Measurements from ENCODE around the gene SPECC1L. TPM values are rescaled to one million over a fixed set of nuclear protein-coding genes. Genes with fewer than 3 reads are reported as not detected.

SPECC1L gene
- total RNA-seq, 1 donor from 2014 or later, result 35.9 TPM

GRCh38 chr22:24421428-24421931 is 150.8 kb downstream of the SPECC1L start:
- H3K4me1 Mint-ChIP-seq (ENCODE audit: low read depth), result peaks cover 18% of the 10 kb centered on the region
- DNase-seq (ENCODE audit: low spot score), result no peak
- peak overlapping the region; percentile 21 for H3K4me3 Mint-ChIP-seq (ENCODE audit: low read depth)
- intact Hi-C loops (cut with micrococcal nuclease), result loop anchor here (5.0 kb wide), 1 partner anchor 94 kb away; no protein-coding TSS in a partner anchor
- H3K36me3 Mint-ChIP-seq (ENCODE audit: low read depth), result no peaks in the 10 kb centered on the region
- H3K9me3 Mint-ChIP-seq, result no peaks in the 10 kb centered on the region
- H3K27me3 Mint-ChIP-seq (ENCODE audit: low read depth), result peaks cover 9% of the 10 kb centered on the region
- H3K27ac Mint-ChIP-seq, result no peak overlapping the region

GRCh38 chr22:24422102-24422665 is 151.6 kb downstream of the SPECC1L start:
- Mint-ChIP-seq H3K4me1 (ENCODE audit: low read depth) (peaks cover 25% of the 10 kb centered on the region), H3K9me3 (no peaks in the 10 kb centered on the region), H3K27me3 (ENCODE audit: low read depth) (peaks cover 9% of the 10 kb centered on the region), H3K4me3 (ENCODE audit: low read depth) (peak overlapping the region; percentile 68), H3K36me3 (ENCODE audit: low read depth) (no peaks in the 10 kb centered on the region), H3K27ac (peak overlapping the region; percentile 67)
- intact Hi-C loops (cut with micrococcal nuclease), result loop anchor here (5.0 kb wide), 1 partner anchor 95 kb away; no protein-coding TSS in a partner anchor
- DNase-seq (ENCODE audit: low spot score), result no peak

GRCh38 chr22:24423519-24424000 is 152.9 kb downstream of the SPECC1L start:
- Mint-ChIP-seq H3K9me3 (no peaks in the 10 kb centered on the region), H3K27me3 (ENCODE audit: low read depth) (peaks cover 9% of the 10 kb centered on the region), H3K4me1 (ENCODE audit: low read depth) (peaks cover 33% of the 10 kb centered on the region), H3K27ac (no peak overlapping the region), H3K4me3 (ENCODE audit: low read depth) (peak overlapping the region; percentile 70), H3K36me3 (ENCODE audit: low read depth) (peaks cover 4% of the 10 kb centered on the region)
- intact Hi-C loops (cut with micrococcal nuclease), result loop anchor here (5.0 kb wide), 1 partner anchor 96 kb away; no protein-coding TSS in a partner anchor
- DNase-seq (ENCODE audit: low spot score), result peak; percentile 50

GRCh38 chr22:24424001-24424900 is 153.6 kb downstream of the SPECC1L start:
- Mint-ChIP-seq H3K36me3 (ENCODE audit: low read depth) (peaks cover 5% of the 10 kb centered on the region), H3K27me3 (ENCODE audit: low read depth) (peaks cover 9% of the 10 kb centered on the region), H3K4me1 (ENCODE audit: low read depth) (peaks cover 40% of the 10 kb centered on the region), H3K27ac (no peak overlapping the region), H3K9me3 (no peaks in the 10 kb centered on the region), H3K4me3 (ENCODE audit: low read depth) (peak overlapping the region; percentile 77)
- intact Hi-C loops (cut with micrococcal nuclease), result loop anchor here (5.0 kb wide), 1 partner anchor 97 kb away; no protein-coding TSS in a partner anchor
- DNase-seq (ENCODE audit: low spot score), result no peak

- Mint-ChIP-seq H3K4me1 (ENCODE audit: low read depth) (peaks cover 45% of the 10 kb centered on the region), H3K27me3 (ENCODE audit: low read depth) (peaks cover 9% of the 10 kb centered on the region), H3K9me3 (no peaks in the 10 kb centered on the region), H3K27ac (peak overlapping the region; percentile 38), H3K4me3 (ENCODE audit: low read depth) (peak overlapping the region; percentile 77), H3K36me3 (ENCODE audit: low read depth) (peaks cover 5% of the 10 kb centered on the region)
- DNase-seq (ENCODE audit: low spot score), result no peak
- intact Hi-C loops (cut with micrococcal nuclease), result loop anchor here (5.0 kb wide), 2 partner anchors 77 to 98 kb away; no protein-coding TSS in a partner anchor
Observed at GRCh38 chr22:24424901-24425775, 154.5 kb downstream of the SPECC1L start.

GRCh38 chr22:24426436-24426835 is 155.8 kb downstream of the SPECC1L start:
- H3K27me3 Mint-ChIP-seq (ENCODE audit: low read depth), result peaks cover 9% of the 10 kb centered on the region
- DNase-seq (ENCODE audit: low spot score), result no peak
- H3K9me3 Mint-ChIP-seq, result no peaks in the 10 kb centered on the region
- H3K4me1 Mint-ChIP-seq (ENCODE audit: low read depth), result peaks cover 46% of the 10 kb centered on the region
- H3K4me3 Mint-ChIP-seq (ENCODE audit: low read depth), result peak overlapping the region; percentile 69
- H3K36me3 Mint-ChIP-seq (ENCODE audit: low read depth), result peaks cover 9% of the 10 kb centered on the region
- peak overlapping the region; percentile 28 for H3K27ac Mint-ChIP-seq
- intact Hi-C loops (cut with micrococcal nuclease), result loop anchor here (5.0 kb wide), 1 partner anchor 76 kb away; no protein-coding TSS in a partner anchor

- peak overlapping the region; percentile 82 for H3K4me3 Mint-ChIP-seq (ENCODE audit: low read depth)
- H3K27me3 Mint-ChIP-seq (ENCODE audit: low read depth), result peaks cover 9% of the 10 kb centered on the region
- H3K4me1 Mint-ChIP-seq (ENCODE audit: low read depth), result peaks cover 51% of the 10 kb centered on the region
- H3K9me3 Mint-ChIP-seq, result no peaks in the 10 kb centered on the region
- peak overlapping the region; percentile 87 for H3K27ac Mint-ChIP-seq
- peaks cover 10% of the 10 kb centered on the region for H3K36me3 Mint-ChIP-seq (ENCODE audit: low read depth)
- DNase-seq (ENCODE audit: low spot score), result no peak
- intact Hi-C loops (cut with micrococcal nuclease), result loop anchor here (5.0 kb wide), 1 partner anchor 75 kb away; no protein-coding TSS in a partner anchor
Observed at GRCh38 chr22:24426851-24427499, 156.3 kb downstream of the SPECC1L start.

GRCh38 chr22:24427500-24428164 is 157.0 kb downstream of the SPECC1L start, which contains the start of gene ADORA2A:
Gene ADORA2A, plus strand, starts transcription at chr22:24427599. Its CDS starts 5,806 bp downstream, at chr22:24433405.
- intact Hi-C loops (cut with micrococcal nuclease), result loop anchor here (2.0 to 5.0 kb wide), 2 partner anchors 75 to 97 kb away; no protein-coding TSS in a partner anchor
- peak within 1 kb of the TSS; percentile 82 for H3K4me3 Mint-ChIP-seq (ENCODE audit: low read depth)
- peaks cover 6% of the 10 kb centered on the region for H3K27me3 Mint-ChIP-seq (ENCODE audit: low read depth)
- no peaks in the 10 kb centered on the region for H3K9me3 Mint-ChIP-seq
- H3K27ac Mint-ChIP-seq, result peak within 1 kb of the TSS; percentile 87
- peaks cover 55% of the 10 kb centered on the region for H3K4me1 Mint-ChIP-seq (ENCODE audit: low read depth)
- peak; percentile 72 for DNase-seq (ENCODE audit: low spot score)
- peaks cover 10% of the 10 kb centered on the region for H3K36me3 Mint-ChIP-seq (ENCODE audit: low read depth)

GRCh38 chr22:24428751-24429410 is 158.2 kb downstream of the SPECC1L start:
- Mint-ChIP-seq H3K27me3 (ENCODE audit: low read depth) (peaks cover 5% of the 10 kb centered on the region), H3K9me3 (no peaks in the 10 kb centered on the region), H3K4me3 (ENCODE audit: low read depth) (peak overlapping the region; percentile 82), H3K36me3 (ENCODE audit: low read depth) (peaks cover 15% of the 10 kb centered on the region), H3K4me1 (ENCODE audit: low read depth) (peaks cover 63% of the 10 kb centered on the region), H3K27ac (peak overlapping the region; percentile 87)
- intact Hi-C loops (cut with micrococcal nuclease), result loop anchor here (2.0 to 5.0 kb wide), 2 partner anchors 73 to 96 kb away; no protein-coding TSS in a partner anchor
- no peak for DNase-seq (ENCODE audit: low spot score)

- Mint-ChIP-seq H3K27ac (peak overlapping the region; percentile 87), H3K4me3 (ENCODE audit: low read depth) (peak overlapping the region; percentile 82)
Observed at GRCh38 chr22:24429411-24430365, 159.1 kb downstream of the SPECC1L start.

More at GRCh38 chr22:24429411-24430365, 159.1 kb downstream of the SPECC1L start:
- intact Hi-C loops (cut with micrococcal nuclease), result loop anchor here (2.0 to 5.0 kb wide), 3 partner anchors 38 to 95 kb away; no protein-coding TSS in a partner anchor
- peaks cover 71% of the 10 kb centered on the region for H3K4me1 Mint-ChIP-seq (ENCODE audit: low read depth)
- DNase-seq (ENCODE audit: low spot score), result peak; percentile 68
- peaks cover 21% of the 10 kb centered on the region for H3K36me3 Mint-ChIP-seq (ENCODE audit: low read depth)
- peaks cover 5% of the 10 kb centered on the region for H3K27me3 Mint-ChIP-seq (ENCODE audit: low read depth)
- H3K9me3 Mint-ChIP-seq, result no peaks in the 10 kb centered on the region
